HG03095 (cell line): ENCODE measurements around the gene MCM8.
A peak's percentile ranks its signal among the peaks of the same experiment; 100 is the strongest.

ENCODE experiments used
- ATAC-seq: cut with Tn5 transposase; IDR thresholded peaks from one replicate; pipeline ENCODE4 v1.9.1; 2021; ENCODE audit warnings: moderate library complexity; ENCODE audit not compliant: unreplicated experiment

MCM8 gene

DNA sequence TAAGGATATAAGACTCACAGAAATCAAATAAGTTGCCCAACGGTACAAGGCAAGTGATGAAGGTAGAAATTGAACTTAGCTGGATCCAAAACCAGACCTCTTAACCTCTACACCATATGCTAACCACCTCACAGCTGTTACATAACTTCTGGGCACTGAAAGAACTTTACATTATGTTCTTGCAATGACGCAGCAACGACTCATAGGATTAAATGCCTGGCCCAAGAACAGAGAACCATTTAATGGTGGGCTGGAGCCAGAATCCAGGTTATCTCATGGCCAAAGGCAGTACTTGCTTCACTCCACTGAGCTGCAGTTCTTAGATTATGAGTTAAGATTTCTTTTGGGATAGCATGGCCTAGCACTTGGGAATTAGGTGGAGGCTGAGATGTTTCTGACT, 4.5 kb upstream of the MCM8 start:
- ATAC-seq = no peak

DNA sequence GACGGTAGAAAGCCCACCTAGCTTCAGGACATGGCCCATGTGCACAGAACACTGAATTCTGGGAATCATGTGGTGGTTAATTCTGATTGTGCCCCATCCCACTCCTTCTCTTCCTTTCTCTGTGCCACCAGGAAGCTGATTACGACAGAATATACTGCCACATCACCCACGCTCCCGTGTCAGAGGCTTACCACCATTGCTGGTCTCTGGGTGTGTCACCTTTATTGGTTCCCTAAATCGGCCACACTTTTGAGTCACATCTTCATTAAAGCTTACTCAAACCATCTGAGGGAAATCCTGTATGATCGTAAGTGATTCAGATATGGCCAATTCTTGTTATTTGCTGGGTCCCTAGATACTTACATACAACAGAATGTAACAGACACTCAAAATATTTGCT, 3.2 kb upstream of the MCM8 start:
- ATAC-seq = no peak

DNA sequence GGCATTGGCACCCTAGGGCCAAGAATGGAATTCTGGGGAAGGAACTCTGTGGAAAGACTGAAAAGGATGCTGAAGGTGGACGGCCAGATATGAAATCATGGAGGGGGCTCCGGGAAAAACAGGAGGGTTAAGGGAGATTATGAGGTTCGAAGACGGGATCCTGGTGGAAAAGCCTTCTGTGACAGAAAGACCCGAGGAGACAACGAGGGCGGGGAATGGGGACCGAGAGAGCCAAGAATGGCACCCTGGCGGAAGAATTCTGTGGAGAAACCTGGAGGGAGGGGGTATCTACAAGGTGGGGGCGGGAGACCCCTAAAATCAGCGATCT, 545 bp upstream of the MCM8 start:
- no peak for ATAC-seq

DNA sequence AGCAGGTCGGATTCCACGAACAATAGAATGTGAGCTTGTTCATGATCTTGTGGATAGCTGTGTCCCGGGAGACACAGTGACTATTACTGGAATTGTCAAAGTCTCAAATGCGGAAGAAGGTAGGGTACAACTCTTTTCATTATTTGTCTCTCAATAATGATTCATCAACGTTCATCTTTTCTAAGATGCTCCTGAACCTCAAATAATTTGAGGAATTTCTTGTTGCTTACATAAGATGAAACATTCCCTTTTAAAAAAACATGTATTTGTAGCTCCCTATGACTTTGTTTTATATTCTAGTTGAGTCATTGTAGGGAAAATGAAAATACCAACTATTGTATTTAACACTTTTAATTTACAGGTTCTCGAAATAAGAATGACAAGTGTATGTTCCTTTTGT, 17.0 kb downstream of the MCM8 start:
- ATAC-seq = no peak

DNA sequence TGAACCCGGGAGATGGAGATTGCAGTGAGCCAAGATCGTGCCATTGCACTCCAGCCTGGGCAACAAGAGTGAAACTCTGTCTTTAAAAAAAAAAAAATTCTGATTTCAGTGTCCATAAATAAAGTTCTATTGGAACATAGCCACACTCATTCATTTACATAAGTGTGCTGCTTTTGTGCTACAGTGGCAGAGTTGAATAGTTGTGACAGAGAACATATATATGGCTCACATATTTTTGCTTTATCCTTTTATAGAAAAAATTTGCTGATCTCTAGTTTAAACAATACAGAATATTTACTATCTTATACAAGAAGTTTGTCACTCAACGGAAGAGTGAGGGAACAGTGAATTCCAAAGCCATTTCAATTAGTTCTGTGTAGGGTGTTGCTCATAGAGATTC, 18.0 kb downstream of the MCM8 start:
- no peak for ATAC-seq

DNA sequence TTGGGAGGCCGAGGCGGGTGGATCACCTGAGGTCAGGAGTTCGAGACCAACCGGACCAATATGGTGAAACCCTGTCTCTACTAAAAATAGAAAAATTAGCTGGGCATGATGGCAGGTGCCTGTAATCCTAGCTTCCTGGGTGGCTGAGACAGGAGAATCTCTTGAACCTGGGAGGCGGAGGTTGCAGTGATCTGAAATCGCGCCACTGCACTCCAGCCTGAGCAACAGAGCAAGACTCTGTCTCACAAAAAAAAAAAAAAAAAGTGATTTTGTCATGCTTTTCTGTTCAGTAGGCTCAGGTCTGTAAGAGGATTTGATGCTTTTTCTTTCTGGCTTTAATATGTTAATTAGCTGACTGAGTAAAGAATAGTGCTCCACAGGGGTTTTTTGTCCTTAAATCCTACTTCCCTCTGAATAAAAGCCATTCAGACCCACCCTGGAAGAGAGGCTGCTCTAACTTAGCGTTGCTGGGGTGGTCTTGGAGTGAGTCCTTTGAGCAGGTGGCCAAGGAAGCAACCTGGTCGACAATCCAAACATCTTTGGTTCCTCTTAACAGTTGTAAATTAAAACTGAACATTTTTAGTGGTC, 19.0 kb downstream of the MCM8 start:
- no peak for ATAC-seq

DNA sequence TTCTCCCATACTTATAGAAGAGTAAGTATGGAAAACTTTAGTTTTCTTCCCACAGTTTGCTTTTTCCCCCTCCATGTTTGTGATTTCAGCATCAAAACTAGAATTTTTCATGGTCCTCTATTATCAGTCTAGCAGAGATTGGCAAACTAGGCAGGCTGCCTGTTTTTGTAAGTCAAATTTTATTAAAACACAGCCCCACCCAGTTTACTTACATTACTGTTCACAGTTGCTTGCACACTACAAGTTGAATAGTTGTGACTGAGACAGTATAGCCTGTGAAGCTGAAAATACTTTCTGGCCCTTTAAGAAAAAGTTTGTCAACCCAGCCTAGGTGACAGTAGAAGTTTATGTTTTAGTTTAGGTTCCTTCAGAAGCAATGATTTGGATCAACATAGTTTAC, 19.5 kb downstream of the MCM8 start:
- no peak for ATAC-seq

DNA sequence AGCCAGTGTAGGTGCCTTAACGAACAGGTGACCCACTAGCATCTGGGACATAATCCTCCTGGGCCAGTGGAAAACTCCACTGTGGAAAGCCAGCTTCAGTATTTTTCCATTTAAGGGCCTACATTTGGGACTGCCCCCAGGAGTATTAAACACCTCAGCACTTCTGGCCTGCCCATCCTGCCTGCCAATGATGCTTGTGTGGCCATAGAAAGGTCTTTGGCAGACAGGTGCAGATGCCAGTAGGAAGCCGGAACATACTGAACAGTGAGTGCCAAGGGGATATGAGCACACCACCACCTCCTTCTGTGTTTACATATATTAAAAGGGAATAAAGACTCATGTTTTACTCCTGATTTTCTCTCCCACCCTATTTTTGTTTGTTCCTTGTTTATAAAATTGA, 19.9 kb downstream of the MCM8 start:
- no peak for ATAC-seq

DNA sequence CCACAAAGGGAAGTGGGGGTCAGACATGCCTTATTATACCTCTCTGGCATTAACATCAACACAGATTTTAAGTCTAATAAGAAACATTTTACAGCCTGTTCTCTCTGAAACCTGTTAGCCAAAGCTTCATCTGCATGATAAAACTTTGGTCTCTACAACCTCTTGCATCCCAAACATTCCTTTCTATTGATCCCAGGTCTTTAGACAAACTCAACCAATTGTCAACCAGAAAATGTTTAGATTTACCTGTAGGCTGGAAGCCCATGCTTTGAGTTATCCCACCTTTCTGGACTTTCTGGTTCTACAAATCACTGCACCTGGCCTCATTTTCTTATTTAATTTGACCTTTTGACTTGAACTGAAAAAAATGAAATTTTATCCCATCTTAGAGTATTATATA, 20.8 kb downstream of the MCM8 start:
- no peak for ATAC-seq

DNA sequence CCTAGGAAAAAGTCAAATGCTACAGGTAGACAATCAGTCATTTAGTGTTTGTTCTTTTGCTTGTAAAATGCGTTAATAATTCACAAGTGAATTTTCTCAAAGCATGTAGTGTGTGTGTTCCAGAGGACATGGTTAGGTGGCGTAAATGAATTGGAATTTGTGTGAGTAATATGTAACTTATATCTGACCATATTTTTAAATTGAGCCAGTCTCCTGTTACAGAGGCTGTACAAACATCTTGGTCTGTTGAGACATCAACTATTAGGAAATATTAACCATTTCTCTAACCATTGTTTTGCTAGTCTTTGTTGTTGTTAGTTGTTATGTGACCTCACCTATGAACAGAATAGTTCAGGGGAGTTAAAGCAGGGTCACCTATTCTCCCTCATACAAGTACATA, 22.7 kb downstream of the MCM8 start:
- no peak for ATAC-seq

DNA sequence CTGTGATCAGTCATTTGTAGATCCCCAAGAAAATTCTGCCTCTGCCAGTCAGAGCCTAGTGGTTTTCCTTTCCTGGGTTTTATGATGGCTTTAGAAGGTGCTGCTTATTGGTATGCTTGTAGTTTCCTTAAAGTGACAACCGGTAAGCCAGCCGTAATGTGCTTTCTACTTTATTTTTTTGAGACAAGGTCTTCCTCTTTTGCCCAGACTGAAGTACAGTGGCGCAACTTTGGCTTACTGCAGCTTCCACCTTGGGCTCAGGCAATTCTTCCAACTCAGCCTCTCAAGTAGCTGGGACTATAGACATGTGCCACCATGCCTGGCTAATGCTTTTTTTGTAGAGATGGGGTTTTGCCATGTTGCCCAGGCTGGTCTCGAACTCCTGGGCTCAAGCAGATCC, 23.5 kb downstream of the MCM8 start:
- no peak for ATAC-seq

DNA sequence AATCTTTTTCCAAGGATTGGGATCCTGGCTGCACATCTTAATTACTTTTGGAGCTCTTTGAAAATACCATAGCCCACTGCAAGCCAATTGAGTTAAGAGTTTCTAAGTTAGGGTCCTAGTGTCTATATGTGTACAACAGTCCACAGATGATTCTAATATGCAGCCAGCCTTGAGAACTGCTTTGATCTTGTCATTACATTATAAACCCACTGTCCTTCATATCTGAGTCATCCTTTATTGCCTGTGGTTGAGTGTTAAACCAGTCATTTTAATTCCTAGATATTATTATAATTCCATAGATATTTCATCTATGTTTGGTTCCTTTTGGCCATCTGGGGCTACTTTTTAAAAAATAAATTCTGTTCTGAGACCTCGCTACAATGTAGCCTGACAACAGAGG, 24.1 kb downstream of the MCM8 start:
- no peak for ATAC-seq

DNA sequence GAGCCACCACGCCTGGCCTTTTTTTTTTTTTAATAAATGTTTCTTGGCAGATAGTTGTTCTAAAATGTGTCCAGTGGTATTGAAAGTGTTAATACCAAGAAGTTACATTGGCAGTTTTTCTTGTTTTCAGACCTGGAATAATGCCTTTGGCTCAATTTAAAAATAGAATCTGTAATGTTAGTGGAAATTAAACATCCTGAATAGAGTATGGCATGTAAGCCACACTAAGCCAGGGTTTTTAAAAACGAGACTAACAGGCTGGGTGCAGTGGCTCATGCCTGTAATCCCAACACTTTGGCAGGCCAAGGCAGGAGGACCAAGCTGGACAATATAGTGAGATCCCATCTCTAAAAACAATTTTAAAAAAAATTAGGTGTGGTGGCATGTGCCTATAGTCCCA, 25.3 kb downstream of the MCM8 start:
- no peak for ATAC-seq

DNA sequence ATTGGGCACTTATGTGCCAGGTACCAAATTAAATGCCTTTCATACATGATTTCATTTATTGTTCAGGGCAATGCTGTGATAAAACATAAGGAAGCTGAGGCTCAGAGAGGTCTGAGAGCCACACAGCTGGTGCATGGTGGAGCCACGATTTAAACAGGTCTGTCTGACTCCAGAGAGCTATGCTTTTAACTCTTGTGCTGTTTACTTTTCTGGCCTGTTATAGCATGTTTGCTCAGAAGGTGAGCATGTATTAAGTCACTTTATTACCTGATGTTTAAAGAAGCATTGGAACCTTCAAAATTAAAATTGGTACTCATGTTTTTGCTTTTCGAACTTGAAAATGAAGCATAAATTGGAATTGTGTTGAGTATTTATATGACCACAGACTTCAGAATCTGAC, 26.8 kb downstream of the MCM8 start:
- ATAC-seq = no peak

DNA sequence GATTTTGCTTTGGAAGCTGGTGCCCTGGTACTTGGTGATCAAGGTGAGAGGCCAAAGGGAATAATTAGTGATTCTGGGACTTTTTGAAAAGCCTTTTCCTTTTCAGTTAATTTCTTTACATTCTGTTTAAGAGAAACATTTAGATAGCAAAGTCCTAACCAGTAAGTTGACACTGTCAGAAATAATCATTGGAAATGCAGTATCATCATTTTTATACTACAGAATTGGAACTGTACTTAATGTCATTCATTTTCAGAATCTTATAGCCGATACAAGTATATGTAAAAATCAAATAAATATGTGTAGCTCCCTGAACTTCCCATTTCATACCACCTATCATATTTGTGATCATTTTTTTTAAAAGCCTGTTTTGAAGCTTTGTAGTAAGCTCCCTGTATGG, 27.5 kb downstream of the MCM8 start:
- ATAC-seq = no peak

DNA sequence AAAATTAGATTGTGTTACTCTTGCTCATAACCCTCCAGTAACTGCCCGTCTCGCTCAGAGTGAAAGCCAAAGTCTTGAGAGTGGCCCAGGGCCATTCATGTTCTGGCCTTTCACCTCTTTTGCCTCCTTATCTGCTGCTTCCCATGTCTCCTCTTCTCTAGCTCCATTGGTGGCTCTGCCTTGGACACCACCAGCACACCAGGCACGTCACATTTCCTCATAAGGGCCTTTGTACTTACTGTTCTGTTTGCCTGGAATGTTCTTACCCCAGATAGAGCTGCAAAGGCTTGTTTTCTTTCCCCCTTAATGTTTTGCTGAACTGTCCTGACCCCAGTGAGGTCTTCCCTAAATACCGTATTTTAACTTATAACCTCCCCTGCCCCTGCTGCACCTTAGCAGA, 29.3 kb downstream of the MCM8 start:
- ATAC-seq = no peak

DNA sequence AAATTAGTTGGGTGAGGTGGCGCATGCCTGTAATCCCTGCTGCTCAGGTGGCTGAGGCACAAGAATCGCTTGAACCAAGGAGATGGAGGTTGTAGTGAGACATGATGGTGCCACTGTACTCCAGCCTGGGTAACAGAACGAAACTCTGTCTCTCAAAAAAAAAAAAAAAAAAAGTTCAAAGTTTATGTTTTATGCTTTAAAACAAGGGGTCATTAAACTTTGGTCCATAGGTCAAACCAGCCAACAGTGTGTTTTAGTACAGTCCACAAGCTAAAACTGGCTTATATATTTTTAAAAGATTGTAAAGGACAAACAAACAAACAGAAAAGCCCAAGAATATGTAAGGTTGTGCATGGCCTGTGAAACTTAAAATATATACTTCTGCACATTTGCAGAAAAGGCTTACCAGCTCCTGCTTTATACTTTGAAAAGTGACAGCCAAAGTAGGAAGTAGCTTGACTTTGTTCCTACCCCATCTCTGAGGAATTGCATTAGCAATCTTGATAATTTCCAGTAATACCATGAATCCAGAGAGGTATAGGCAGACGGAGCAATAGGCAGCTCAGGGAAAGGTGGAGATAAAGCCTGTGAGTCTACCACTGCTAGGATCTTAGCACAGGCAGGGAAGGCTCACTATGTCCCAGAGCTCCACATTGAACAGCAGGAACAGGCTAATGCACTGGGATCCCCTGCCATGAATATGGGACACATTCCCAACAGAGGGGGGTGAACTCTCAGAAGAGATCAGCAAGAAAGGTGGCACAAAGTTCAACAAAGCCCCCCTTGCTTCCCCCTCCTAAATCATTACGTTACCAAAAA, 30.5 kb downstream of the MCM8 start:
- no peak for ATAC-seq

DNA sequence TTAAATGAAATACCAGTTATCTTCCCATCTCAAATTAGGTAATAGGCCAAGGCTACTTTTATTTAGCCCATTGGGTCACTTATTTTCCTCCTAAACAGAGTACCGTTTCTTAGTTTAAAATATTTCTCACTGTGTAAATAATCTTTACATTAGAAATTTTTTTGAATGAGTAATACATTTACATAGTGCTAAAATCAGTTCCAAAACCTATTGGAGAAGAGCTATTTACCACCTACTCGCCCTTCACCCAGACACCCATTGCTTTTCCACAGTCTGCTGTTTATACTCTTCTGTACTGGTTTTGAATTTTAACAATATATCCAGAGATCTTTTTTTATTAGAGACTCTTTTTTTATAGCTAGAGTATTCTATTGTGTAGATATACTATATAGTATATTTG, 36.9 kb downstream of the MCM8 start:
- ATAC-seq = no peak

DNA sequence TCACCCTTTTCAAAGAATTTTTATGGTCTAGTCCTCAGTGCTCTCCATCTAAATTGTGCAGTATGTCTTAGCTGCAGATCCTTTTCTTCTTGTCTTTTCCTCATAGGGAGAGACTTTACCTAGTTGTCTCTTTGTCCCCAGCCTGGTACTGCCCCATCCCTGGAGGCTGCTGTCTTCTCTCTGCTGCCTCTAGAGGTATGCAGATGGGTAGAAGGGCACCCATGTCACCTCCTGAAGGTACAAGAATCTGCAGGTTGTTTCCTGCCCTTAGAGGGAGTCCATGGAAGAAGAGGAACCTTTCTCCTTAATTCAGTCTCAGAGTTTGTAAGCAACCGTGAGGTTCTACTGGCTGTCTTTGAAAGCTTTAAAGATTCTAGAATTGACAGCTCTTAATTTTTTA, 39.1 kb downstream of the MCM8 start:
- no peak for ATAC-seq

DNA sequence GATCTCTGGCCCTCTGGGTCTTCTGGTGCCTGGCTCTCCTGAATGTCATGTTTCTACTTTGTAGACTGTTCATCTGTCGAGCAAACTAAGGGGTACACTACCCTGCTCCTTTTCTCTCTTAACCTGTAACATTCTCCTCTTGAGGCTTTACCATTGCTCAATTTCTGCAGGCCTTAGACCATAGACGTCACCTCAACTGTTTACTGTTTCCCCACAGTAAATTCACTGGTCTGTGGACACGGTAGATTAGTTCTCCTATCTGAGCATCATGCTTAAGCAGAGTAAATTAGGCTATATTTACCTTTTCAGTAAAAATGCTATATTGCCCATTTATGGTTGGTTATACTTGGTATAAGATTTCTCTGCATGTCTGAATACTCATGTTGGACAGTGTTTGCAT, 40.5 kb downstream of the MCM8 start:
- ATAC-seq = no peak

DNA sequence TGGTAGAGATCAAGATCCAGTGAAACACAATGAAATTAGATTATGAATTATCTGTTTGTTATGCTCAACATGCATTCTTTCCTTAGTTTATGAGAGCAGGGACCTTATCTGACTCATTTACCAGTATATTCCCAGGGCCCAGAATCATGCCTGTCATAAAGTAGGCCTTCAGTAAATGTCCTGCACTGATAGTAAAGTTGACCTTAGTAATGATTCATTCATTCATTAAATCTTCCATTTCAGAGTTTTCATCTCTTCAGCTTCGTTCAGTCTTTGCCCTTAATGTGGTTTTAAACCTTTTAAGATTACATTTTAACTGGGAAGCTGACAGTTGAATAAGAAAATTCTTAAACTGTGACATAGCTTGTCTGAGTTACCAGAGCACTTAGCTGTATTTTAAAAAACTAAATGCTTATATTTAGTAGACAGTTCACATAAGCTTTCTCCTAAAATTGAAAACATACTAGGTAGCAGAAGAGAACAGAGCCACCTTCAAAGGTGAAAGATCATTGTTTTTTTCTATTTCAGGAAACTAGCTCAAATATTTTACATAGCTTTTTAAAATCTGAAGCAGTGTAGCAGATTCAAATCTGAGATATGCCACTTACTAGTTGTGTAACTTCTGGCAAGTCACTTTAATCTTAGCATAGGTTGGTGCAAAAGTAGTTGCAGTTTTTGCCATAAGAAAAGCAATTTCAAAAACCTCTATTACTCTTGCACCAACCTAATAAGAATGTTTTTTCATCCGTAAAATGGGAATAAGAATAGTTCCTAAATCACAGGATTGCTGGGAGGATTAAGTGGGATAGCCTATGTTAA, 41.4 kb downstream of the MCM8 start:
- ATAC-seq = no peak

DNA sequence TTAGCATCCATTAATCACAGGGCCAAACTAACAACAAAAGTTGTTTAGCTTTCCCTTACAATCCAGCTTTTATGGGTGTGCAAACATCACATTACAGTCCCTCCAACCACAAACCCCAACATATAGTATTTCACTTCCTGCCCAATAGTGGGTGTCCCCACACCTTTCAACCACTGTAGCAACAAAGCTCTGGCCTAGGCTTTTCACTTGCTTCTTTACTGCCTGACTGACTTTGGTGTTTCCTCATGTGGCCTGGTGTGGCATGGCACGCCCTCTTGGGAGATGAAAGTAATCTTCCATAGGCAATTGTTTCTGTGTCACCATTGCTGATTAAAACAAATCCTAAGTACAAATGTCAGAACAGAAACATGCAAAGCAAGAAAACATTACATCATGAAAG, 46.3 kb downstream of the MCM8 start:
- peak; percentile 98 for ATAC-seq
